Caco-2 (cell line): Measurements from ENCODE around the gene LMAN2. TPM values are rescaled to one million over a fixed set of nuclear protein-coding genes. Genes with fewer than 3 reads are reported as not detected.

Experiments
- BruUV-seq: library from RNA; stranded (reverse); fragments of 400-500 nt; replicated peaks from 2 replicates; lab custom pipeline; 2021; lab: Mats Ljungman, UMichigan
- CTCF ChIA-PET: fragments of 300-600 bp; sonication (Branson Sonifier 250); formaldehyde crosslinking; loops from one replicate; lab custom pipeline; 2022; ENCODE audit warnings: antibody characterized with exemption; lab: Charles Lee
- POLR2A ChIA-PET: fragments of 300-600 bp; sonication (Branson Sonifier 250); formaldehyde crosslinking; loops from one replicate; lab custom pipeline; 2022; ENCODE audit warnings: antibody characterized with exemption; lab: Charles Lee
- DNase-seq, 2 experiments: peaks; one replicate each; pipeline versions ENCODE4 v3.0.0 to v3.0.0-alpha.2; 2020 to 2022
- H3K27me3 ChIP-seq: replicated peaks from 2 replicates; pipeline ENCODE4 v1.6.0; 2011; ENCODE audit warnings: low read length; ENCODE audit not compliant: control insufficient read depth, insufficient read depth
- H3K36me3 ChIP-seq: 2 replicates; pipeline ENCODE4 v1.5.1; 2011; ENCODE audit warnings: low read length; ENCODE audit not compliant: control insufficient read depth, insufficient read depth
- H3K4me1 ChIP-seq: fragments of 250-450 bp; sonication (Bioruptor Pico); 2 replicates; pipeline ENCODE4 v1.5.1; 2020; ENCODE audit warnings: mild to moderate bottlenecking
- H3K4me3 ChIP-seq: 2 replicates; pipeline ENCODE4 v1.5.1; 2011; ENCODE audit warnings: low read depth, mild to moderate bottlenecking, control low read depth, low read length
- H3K9me3 ChIP-seq: fragments of 250-450 bp; sonication (Bioruptor Pico); 2 replicates; pipeline ENCODE4 v1.5.1; 2020; ENCODE audit warnings: mild to moderate bottlenecking, moderate library complexity
- H3K27ac Mint-ChIP-seq: one replicate; pipeline ENCODE4 v1.8.0; 2022; ENCODE audit warnings: mixed read lengths; ENCODE audit not compliant: unreplicated experiment
- H3K27me3 Mint-ChIP-seq: one replicate; pipeline ENCODE4 v1.8.0; 2022; ENCODE audit warnings: mixed read lengths; ENCODE audit not compliant: insufficient read depth, unreplicated experiment
- H3K36me3 Mint-ChIP-seq: one replicate; pipeline ENCODE4 v1.8.0; 2022; ENCODE audit warnings: mild to moderate bottlenecking, mixed read lengths; ENCODE audit not compliant: insufficient read depth, unreplicated experiment
- H3K4me1 Mint-ChIP-seq: one replicate; pipeline ENCODE4 v1.8.0; 2022; ENCODE audit warnings: low read depth, mixed read lengths; ENCODE audit not compliant: unreplicated experiment
- H3K4me3 Mint-ChIP-seq: one replicate; pipeline ENCODE4 v1.8.0; 2022; ENCODE audit warnings: mild to moderate bottlenecking, moderate library complexity, mixed read lengths; ENCODE audit not compliant: unreplicated experiment
- H3K9me3 Mint-ChIP-seq: one replicate; pipeline ENCODE4 v1.8.0; 2022; ENCODE audit warnings: mixed read lengths; ENCODE audit not compliant: unreplicated experiment
- CTCF ChIP-seq, 2 experiments: fragments of 200-600 bp in 1 of 2; IDR thresholded peaks; 1 replicate in 1 of 2; 2 replicates in 1 of 2; pipeline versions ENCODE4 v1.5.1 to v1.8.0; 2011 to 2022; ENCODE audit warnings: antibody characterized with exemption in 1 of 2, control low read depth in 1 of 2, inconsistent platforms in 1 of 2, low read depth in 1 of 2, low read length in 1 of 2, mild to moderate bottlenecking in 1 of 2, moderate library complexity in 1 of 2; ENCODE audit not compliant: insufficient read depth in 1 of 2, severe bottlenecking in 1 of 2, unreplicated experiment in 1 of 2
- intact Hi-C: fragments of 100-400 bp; cut with micrococcal nuclease; formaldehyde crosslinking; loops from one replicate; pipeline ENCODE4 v1.10.0; 2022; ENCODE audit not compliant: unreplicated experiment
- total RNA-seq: library from RNA; stranded (reverse); gene quantifications from 2 replicates; pipeline ENCODE4 v1.2.3, GENCODE V29; 2022

Gene LMAN2
- total RNA-seq, 1 experiment from 2014 or later = 241 TPM

DNA sequence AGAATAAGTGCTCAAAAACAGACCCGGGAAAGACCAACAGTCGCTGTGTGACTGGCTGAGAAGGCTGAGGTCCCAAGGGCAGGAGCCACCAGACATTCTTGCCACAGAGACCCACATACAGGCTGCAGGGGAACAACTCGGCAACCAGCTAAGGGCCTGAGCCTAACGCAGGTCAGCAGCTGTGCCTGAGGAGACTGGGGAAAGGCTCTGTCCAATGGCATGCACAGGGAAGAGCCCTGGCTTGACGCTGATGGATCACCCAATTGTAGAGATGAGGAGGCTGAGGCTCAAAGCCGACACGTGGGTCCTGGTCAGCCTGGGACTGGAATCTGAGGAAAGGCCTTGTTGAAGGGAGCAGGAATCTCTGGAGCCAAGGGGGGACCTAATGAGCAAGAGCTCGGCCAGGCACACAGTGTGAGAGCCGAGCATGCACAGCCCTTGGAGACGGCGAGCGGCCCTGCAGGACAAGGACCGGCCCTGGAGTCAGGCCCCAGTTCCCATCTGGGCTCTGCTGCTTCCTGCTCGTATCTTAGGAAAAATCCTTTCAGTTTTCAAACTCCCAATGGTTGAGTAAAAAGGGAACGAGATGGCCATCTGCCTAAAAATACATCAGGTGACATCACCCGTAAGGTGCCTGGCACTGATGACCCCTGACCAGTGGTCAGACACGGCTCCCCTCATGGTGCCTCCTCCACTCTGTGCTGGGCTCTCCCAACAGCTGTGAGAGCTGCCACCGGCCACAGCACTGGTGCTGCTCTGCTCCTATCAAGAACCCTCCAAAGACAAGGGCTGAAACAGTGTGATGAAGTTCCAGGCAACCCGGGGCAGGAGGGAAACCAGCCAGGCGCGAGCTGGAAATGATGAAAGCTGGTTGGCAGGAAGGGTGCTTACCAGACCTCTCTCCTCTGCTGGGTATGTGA, 16.4 kb downstream of the LMAN2 start:
- Mint-ChIP-seq H3K27me3 (no peaks in the 10 kb centered on the region), H3K4me3 (no peak overlapping the region), H3K4me1 (peaks cover 7% of the 10 kb centered on the region), H3K36me3 (peaks cover 78% of the 10 kb centered on the region), H3K27ac (no peak overlapping the region), H3K9me3 (no peaks in the 10 kb centered on the region)
- POLR2A ChIA-PET = no interaction called here
- H3K4me1 ChIP-seq = no peaks in the 10 kb centered on the region
- CTCF ChIA-PET = no interaction called here
- H3K9me3 ChIP-seq = no peaks in the 10 kb centered on the region
- DNase-seq = no peak
- peaks cover 1% of the 10 kb centered on the region; the same call in 1 of the 2 replicates for H3K36me3 ChIP-seq
- no peak overlapping the region for H3K4me3 ChIP-seq
- no peak for TF ChIP-seq CTCF (IDR thresholded peaks at IDR 0.05; ENCODE audit: insufficient read depth in 1 of 2, low read depth in 1 of 2, low read length in 1 of 2, severe bottlenecking in 1 of 2, unreplicated experiment in 1 of 2)
- intact Hi-C loops = no loop called here
- no TSS peak for BruUV-seq
- H3K27me3 ChIP-seq = no peaks in the 10 kb centered on the region

- Mint-ChIP-seq H3K4me1 (peaks cover 7% of the 10 kb centered on the region), H3K4me3 (no peak overlapping the region), H3K27me3 (no peaks in the 10 kb centered on the region), H3K9me3 (no peaks in the 10 kb centered on the region), H3K27ac (no peak overlapping the region), H3K36me3 (peaks cover 76% of the 10 kb centered on the region)
- no peak for DNase-seq
- BruUV-seq = no TSS peak
- no peaks in the 10 kb centered on the region for H3K9me3 ChIP-seq
- TF ChIP-seq CTCF (IDR thresholded peaks at IDR 0.05; ENCODE audit: insufficient read depth in 1 of 2, low read depth in 1 of 2, low read length in 1 of 2, severe bottlenecking in 1 of 2, unreplicated experiment in 1 of 2) = no peak
- ChIA-PET CTCF (no interaction called here), POLR2A (interaction anchor here (0.5 kb wide), 1 partner anchor 15 kb away, joined by 4 read pairs; no protein-coding TSS in a partner anchor)
- peaks cover 1% of the 10 kb centered on the region; the same call in 1 of the 2 replicates for H3K36me3 ChIP-seq
- H3K4me1 ChIP-seq = no peaks in the 10 kb centered on the region
- H3K27me3 ChIP-seq = no peaks in the 10 kb centered on the region
- intact Hi-C loops = no loop called here
- H3K4me3 ChIP-seq = no peak overlapping the region
Measured at GRCh38 chr5:177334155-177334551, 17.3 kb downstream of the LMAN2 start.

- Histone ChIP-seq H3K27me3 (no peaks in the 10 kb centered on the region), H3K4me1 (0 out of 2 replicates have a peak, but pooled peaks cover 3% of the 10 kb centered on the region), H3K9me3 (no peaks in the 10 kb centered on the region), H3K4me3 (no peak overlapping the region), H3K36me3 (peaks cover 1% of the 10 kb centered on the region; the same call in 1 of the 2 replicates)
- CTCF ChIA-PET = no interaction called here
- Mint-ChIP-seq H3K4me1 (peaks cover 7% of the 10 kb centered on the region), H3K36me3 (peaks cover 76% of the 10 kb centered on the region), H3K27ac (no peak overlapping the region), H3K27me3 (no peaks in the 10 kb centered on the region), H3K4me3 (no peak overlapping the region), H3K9me3 (no peaks in the 10 kb centered on the region)
- no peak for TF ChIP-seq CTCF (IDR thresholded peaks at IDR 0.05; ENCODE audit: insufficient read depth in 1 of 2, low read depth in 1 of 2, low read length in 1 of 2, severe bottlenecking in 1 of 2, unreplicated experiment in 1 of 2)
- POLR2A ChIA-PET = interaction anchor here (0.5 kb wide), 1 partner anchor 15 kb away, joined by 4 read pairs; no protein-coding TSS in a partner anchor
- no peak for DNase-seq
- intact Hi-C loops = no loop called here
- no TSS peak for BruUV-seq
Measured at GRCh38 chr5:177333420-177334154, 17.9 kb downstream of the LMAN2 start.
